WI38 (cell line): ENCODE measurements around the gene FNDC5.

Experiments
- H3K4me3 ChIP-seq: 2 replicates; pipeline ENCODE4 v1.5.1; 2011; ENCODE audit warnings: low read depth, mild to moderate bottlenecking, control low read depth, low read length
- CTCF ChIP-seq: IDR thresholded peaks from 2 replicates; pipeline ENCODE4 v1.5.1; 2012; ENCODE audit warnings: low read depth, mild to moderate bottlenecking, control low read depth, low read length

The FNDC5 gene

GRCh38 chr1:32870615-32871363, at the start of gene FNDC5:
FNDC5 (minus strand) TSS chr1:32870912.
- peak within 1 kb of the TSS; percentile 51 for H3K4me3 ChIP-seq
- no peak for TF ChIP-seq CTCF

- H3K4me3 ChIP-seq = no peak overlapping the region
- no peak for TF ChIP-seq CTCF
Observed at GRCh38 chr1:32919811-32920733, 49.4 kb upstream of the FNDC5 start.

GRCh38 chr1:32918179-32918578, 47.5 kb upstream of the FNDC5 start:
- no peak for TF ChIP-seq CTCF
- no peak overlapping the region for H3K4me3 ChIP-seq

- no peak for TF ChIP-seq CTCF
Observed at GRCh38 chr1:32917521-32917920, 46.8 kb upstream of the FNDC5 start.

GRCh38 chr1:32915766-32916706, 45.3 kb upstream of the FNDC5 start:
- no peak for TF ChIP-seq CTCF
- H3K4me3 ChIP-seq = no peak overlapping the region

More at GRCh38 chr1:32917521-32917920, 46.8 kb upstream of the FNDC5 start:
- no peak overlapping the region for H3K4me3 ChIP-seq

- TF ChIP-seq CTCF = no peak
Observed at GRCh38 chr1:32910319-32910718, 39.6 kb upstream of the FNDC5 start.

More at GRCh38 chr1:32910319-32910718, 39.6 kb upstream of the FNDC5 start:
- H3K4me3 ChIP-seq = no peak overlapping the region
